NCI-H82 treated with DMSO at 0.1 percent for 48 hours (cell line): Measurements from ENCODE around the gene UBQLN4.

Experiments
- DNase-seq: peaks from one replicate; lab custom pipeline; 2025; ENCODE audit not compliant: unreplicated experiment; lab: John Stamatoyannopoulos, UW

Gene UBQLN4

DNA sequence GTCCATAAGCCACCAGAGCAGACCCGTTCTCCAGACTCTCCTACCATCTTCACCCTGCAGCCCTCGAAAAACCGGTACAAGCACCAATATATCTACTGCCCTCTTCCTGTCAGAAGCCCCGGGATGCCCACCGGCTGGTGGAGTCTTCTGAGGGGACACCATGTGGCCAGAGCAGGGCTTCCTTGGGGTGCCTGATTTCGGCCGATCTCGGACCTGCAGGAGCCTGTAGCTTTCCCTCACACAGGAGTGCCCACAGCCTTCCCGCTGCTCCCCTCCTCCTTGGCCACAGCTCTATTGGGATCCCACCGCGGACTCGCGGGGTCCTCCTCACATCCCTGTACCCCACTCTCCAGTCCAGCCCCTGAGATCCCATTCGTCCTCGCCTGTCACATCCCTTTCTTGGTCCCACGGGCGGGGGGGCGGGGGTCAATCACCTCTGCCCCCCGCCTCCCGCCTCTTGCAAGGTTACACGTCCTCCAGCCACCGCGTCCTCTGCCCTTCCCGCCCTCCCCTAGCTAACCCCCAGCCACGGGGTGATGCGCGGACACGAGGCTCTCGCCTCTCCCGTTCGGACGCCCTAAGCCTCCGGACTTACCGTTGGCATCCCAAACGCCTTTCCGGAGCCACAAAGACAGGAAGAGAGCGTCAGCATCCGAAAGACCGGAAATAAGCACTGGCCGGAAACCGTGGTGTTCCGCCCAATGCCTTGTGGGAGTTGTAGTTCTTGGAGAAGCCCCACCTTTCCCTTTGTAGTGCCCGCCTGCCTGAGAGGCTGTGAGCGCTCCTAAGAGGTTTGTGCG lies 33.1 kb downstream of the UBQLN4 start, which contains the start of gene SSR2:
SSR2 (minus strand) TSS at position 659 of the 800 bp plus-strand sequence. CDS start 784 bp downstream, outside the sequence.
- peak; percentile 93 for DNase-seq

GRCh38 chr1:156019946-156020292 lies 33.7 kb downstream of the UBQLN4 start:
- DNase-seq: no peak

DNA sequence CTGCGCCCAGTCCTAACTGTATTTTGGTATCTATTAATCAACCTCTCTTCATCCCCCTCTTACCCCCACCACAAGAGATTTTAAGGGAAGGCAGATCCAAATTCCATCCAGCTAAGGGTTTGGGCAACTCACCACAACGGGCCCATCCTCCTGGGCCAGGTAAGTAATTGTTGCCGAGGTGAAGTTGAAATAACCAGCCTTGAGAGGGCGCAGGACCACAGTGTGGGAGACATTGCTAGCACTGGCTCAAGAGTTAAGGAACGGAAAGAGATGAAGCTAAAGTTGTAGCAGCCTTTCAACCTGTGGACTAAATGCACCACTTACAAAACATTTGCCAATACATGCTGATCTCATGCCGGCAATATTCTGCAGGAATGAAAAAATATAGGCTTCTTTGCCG lies 38.8 kb downstream of the UBQLN4 start:
- DNase-seq: no peak

- DNase-seq: no peak
These were observed 41.4 kb downstream of the UBQLN4 start for GRCh38 chr1:156012051-156012817.

- no peak for DNase-seq
These were observed 44.2 kb downstream of the UBQLN4 start for GRCh38 chr1:156009404-156009803.

DNA sequence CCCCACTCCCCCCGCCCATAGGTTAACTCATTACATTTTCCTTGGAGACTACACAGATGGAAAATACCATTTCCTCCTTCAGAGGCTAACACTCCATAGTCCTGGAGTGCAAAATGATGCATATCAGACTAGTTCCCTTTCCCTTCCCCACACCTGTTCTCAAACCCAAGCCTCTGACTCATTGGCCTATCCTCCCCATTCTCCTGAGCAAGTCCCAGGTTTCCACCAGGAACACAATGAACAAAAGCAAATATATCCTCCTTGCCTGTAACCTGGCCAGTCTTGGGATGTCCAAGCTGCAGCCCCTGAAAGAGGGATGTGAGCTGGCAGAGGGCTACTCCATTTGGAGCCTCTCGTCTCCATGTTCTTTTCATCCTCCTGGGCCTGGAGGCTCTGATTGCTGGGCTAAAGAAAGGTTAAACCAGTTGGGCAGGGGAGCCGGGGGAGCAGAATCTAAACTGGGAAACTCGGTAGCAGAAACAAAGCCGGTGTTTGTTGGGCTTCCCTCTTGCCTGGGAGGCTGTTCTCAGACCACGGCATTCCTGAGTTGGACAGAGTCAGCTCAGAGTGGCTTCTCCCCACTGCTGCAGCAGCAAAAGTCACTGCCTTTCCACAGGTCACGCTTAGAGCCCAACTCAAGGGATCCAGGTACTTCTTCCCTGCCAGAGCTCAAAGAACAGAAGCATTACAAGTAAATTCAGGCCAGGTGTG lies 46.8 kb downstream of the UBQLN4 start:
- no peak for DNase-seq

DNA sequence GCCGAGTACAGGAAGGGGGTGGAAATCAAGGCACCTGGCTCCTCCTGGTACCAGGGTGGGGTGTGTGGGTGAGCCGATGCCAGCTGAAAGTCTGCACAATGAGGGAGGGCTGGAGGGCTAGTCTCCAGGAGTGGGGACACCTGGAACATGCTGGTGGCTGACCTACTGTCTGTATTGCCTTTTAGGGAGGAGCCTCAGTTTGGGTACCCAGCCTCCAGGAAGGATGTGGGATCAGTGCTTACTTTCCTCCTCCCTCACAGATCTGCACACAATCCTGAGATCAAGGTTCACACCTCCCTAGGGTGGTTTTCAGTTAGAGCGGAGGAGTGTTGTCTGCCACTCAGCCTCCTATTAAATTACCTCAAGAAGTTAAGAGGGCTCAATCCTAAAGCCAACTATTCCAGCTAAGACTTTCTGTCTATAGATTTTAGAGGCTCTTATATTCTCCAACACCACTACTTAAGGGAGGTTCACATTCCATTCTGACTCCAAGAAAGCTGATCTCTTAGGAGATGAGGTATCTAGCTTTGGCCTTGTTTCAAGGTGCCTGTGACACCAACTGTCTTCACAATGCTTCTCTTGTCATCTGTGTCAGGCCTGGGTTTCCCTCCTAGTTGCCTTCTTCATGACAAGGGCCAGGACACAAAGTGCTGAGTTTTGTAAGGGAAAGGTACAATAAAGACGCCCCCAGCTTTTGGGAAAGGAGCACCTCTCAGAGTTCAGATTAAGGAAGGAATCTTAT lies 48.6 kb downstream of the UBQLN4 start:
- DNase-seq: no peak

DNA sequence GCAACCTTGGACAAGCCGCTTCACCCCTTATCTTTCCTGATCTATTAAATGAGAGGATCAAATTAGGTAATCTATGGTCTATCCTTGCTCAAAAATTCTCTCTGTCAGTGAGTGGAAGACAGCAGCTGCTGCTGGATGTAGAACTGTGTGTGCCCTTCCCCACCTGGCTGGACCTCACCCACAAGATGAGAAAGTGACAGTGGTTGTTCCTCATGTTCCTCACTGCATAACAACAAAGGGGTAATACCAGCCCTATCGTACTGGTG lies 49.7 kb downstream of the UBQLN4 start:
- DNase-seq: no peak

- DNase-seq: no peak
These were observed 51.2 kb downstream of the UBQLN4 start for GRCh38 chr1:156002188-156002911.

GRCh38 chr1:156001662-156002171 lies 51.9 kb downstream of the UBQLN4 start:
- DNase-seq: no peak

- no peak for DNase-seq
These were observed 52.5 kb downstream of the UBQLN4 start for GRCh38 chr1:156001021-156001661.

DNA sequence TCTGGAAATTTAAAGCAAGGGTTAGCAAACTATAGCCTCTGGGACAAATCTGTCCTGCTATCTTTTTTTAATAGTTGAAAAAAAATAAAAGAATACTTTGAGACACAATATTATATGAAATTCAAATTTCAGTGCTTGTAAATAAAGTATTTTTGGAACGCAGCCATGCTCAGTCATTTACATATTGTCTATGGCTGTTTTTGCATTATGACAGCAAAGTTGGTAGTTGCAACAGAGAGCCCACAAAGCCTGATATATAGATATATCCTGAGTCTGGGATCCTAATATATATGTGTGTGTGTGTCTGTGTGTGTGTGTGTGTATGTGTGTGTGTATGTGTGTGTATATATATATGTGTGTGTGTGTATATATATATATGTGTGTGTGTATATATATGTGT lies 53.6 kb downstream of the UBQLN4 start:
- no peak for DNase-seq

DNA sequence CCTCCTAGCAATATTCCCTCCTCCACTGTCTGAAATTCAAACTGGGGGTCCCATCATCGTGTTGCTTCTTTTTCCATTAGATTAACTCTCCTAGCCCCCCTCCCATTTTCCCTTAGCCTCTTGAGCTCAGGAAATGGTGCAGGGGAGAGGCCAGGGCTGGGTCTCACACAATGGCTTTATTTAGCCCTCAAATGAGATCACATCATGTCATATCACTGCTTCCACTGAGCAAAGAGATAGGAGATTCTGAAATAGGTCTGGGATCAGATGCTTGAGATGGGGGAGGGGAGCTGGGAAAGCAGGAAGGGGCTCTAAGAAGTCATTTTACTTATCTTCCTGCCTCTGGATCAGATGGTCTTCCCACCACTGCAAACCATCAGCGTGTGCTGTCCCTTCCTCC lies 57.4 kb downstream of the UBQLN4 start:
- DNase-seq: no peak

GRCh38 chr1:155993595-155993994 lies 60.0 kb downstream of the UBQLN4 start:
- DNase-seq: no peak

DNA sequence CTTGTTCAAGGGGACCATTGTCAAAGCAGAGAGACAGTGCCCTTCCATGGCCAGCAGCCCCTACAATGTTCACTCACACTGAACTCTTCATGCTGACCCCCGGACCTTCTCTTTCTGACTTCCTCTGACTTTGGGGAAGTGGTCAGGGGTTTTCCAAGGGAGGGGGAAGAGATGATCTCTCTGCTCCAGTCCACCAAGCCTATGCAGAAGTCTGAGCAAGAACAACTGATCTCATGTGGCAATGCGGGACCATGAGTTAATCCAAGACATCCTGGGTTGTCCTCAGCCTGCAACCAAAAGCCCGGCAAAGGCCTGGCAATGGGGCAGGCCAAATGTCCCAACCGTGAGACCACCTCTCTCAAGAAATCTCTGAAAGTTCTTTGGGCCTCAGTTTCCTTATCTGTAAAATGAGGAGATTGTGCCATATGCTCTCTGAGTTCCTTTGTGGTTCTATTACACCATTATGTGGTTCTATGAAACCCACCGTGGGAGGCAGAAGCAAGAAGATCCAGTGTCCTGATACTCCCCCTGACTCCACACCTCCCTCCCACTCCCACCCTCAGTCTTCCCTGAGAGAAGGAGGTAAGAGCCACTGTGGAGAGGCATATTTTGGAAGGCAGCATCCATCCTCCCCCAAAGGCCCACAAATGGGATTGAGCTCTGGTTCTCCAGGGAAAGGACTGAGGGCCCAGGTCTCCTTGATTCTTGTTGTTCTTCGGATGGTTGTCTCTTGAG lies 63.4 kb downstream of the UBQLN4 start:
- DNase-seq: no peak

DNA sequence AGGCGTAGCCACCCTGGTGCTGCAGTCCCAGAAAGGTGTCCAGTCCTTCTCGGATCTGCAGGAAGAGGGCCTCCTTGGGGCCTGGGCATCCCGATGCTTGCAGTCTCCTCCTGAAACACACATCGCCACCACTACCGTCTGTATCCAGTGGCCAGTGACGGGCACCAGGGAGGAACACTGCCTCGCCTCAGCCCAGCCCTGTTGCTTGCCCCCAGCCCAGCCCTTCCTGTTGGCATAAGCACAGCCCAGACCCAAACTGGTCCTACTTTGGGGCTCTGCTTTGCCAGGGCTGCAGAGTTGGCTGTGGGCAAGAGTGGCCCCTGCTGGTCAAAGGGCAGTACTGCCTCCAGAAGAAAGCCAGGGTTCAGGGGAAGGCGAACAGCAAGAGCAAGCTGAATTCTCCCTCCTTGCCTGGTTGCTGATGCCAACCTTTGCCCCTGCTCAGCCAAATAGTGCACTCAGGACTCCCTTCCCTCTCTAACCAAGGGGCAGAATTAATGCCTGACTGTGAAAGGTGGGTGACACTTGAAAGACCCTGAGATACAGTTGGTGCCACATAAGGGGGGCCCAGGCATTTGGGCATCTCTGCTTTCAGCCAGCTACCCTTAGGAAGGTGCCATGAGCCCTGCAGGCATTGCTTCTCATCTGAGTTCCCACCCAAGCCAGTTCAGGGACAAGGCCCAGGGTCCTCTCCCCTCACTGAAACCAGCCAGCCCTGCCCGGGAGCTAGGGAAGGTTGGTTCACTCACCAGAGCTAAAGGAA lies 64.2 kb downstream of the UBQLN4 start:
- DNase-seq: peak; percentile 52
